Measurements from ENCODE around the gene MRPL45. TPM values are rescaled to one million over a fixed set of nuclear protein-coding genes. Genes with fewer than 3 reads are reported as not detected.
A peak's percentile ranks its signal among the peaks of the same experiment; 100 is the strongest.
"Not testable (repeated sequence)": the region's sequence is repeated elsewhere in the genome, so short reads cannot be mapped to it uniquely, and the experiment has no call there.

MRPL45 gene
- total and polyA plus RNA-seq, 9 of the 15 experiments (the other 6 are each of a cell fraction or from before 2014, with no cell fraction given) = 48.4 to 228 (median 76.8) TPM

DNA sequence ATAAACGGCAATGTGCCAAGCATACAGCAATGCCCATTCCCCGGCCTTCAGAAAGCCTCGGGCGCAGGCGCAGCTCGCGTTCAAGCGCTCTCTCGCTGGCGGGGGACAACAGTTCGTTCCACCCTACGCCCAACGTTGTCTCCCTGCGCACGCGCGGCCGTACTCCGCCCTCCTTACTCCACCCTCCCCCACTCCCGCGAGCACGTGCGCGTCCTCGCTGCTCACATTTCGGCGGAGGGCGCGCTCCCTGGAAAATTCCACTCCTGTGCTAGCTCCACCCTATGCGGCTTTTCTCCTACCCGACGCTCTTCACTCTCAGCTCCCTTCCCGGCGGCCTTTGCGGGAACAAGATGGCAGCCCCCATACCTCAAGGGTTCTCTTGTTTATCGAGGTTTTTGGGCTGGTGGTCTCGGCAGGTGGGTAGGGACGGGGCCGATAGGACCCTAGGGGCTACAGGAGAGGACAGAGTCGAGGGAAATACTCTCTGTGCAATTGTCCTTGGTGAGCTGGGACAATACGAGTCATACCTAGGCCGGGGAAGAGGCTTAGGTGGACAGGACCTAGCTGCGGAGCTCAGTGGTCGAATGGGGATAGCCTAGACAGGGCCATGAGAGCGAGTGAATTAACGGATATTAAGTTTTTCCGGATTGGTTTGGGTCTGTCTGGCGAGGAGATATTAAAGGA, at the start of gene MRPL45 (continued):
- TF ChIP-seq, protein P1, sequence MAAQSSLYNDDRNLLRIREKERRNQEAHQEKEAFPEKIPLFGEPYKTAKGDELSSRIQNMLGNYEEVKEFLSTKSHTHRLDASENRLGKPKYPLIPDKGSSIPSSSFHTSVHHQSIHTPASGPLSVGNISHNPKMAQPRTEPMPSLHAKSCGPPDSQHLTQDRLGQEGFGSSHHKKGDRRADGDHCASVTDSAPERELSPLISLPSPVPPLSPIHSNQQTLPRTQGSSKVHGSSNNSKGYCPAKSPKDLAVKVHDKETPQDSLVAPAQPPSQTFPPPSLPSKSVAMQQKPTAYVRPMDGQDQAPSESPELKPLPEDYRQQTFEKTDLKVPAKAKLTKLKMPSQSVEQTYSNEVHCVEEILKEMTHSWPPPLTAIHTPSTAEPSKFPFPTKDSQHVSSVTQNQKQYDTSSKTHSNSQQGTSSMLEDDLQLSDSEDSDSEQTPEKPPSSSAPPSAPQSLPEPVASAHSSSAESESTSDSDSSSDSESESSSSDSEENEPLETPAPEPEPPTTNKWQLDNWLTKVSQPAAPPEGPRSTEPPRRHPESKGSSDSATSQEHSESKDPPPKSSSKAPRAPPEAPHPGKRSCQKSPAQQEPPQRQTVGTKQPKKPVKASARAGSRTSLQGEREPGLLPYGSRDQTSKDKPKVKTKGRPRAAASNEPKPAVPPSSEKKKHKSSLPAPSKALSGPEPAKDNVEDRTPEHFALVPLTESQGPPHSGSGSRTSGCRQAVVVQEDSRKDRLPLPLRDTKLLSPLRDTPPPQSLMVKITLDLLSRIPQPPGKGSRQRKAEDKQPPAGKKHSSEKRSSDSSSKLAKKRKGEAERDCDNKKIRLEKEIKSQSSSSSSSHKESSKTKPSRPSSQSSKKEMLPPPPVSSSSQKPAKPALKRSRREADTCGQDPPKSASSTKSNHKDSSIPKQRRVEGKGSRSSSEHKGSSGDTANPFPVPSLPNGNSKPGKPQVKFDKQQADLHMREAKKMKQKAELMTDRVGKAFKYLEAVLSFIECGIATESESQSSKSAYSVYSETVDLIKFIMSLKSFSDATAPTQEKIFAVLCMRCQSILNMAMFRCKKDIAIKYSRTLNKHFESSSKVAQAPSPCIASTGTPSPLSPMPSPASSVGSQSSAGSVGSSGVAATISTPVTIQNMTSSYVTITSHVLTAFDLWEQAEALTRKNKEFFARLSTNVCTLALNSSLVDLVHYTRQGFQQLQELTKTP (IDR thresholded peaks at IDR 0.05; ENCODE audit: low read depth in 1 of 2, partially characterized antibody in 2 of 2) = peak; percentile 39 to 88

DNA sequence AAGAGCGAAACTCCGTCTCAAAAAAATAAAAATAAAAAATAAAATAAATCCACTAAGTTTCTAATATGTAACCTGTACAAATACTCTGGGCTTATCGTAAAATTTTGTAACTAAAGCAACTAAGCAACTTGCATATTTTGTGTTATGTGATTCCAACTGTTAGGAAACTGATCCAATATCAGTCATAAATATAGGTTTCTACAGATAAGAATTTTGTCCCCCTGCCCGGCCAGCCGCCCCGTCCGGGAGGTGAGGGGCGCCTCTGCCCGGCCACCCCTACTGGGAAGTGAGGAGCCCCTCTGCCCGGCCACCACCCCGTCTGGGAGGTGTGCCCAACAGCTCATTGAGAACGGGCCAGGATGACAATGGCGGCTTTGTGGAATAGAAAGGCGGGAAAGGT, 43.8 kb upstream of the MRPL45 start:
- H3K9ac ChIP-seq (ENCODE audit: insufficient read depth in 1 of 2, low read depth in 2 of 2, low read length in 2 of 2); DNase-seq (ENCODE audit: extremely low read depth in 1 of 4, low spot score in 3 of 4); ATAC-seq; H4K20me1 ChIP-seq (replicated peaks; ENCODE audit: control insufficient read depth, insufficient read depth, low read length); H3K9me1 ChIP-seq (ENCODE audit: control insufficient read depth, insufficient read depth, low read length); H3K4me3 ChIP-seq; intact Hi-C loops (cut with micrococcal nuclease); POLR2A ChIA-PET; H3K36me3 ChIP-seq (ENCODE audit: control insufficient read depth, insufficient read depth, low read length); H2AFZ ChIP-seq (ENCODE audit: low read depth, low read length); H3K27ac ChIP-seq (ENCODE audit: extremely low read depth, low read depth, low read length); H3K27me3 ChIP-seq (ENCODE audit: control insufficient read depth in 2 of 2, insufficient read depth in 2 of 2, low read length in 2 of 2); in situ Hi-C loops (cut with MboI); H3K4me2 ChIP-seq (ENCODE audit: insufficient read depth, low read length); FAIRE-seq; CTCF ChIA-PET (ENCODE audit: low intra/inter-chr PET ratio); H3K9me3 ChIP-seq (replicated peaks; ENCODE audit: control insufficient read depth, insufficient read depth, low read depth, low read length): not testable (repeated sequence)
- WGBS (ENCODE audit: insufficient coverage, low coverage, missing lambda C conversion rate) = 98% methylated on average over 7 of the region's 14 CpGs
- BruUV-seq (replicated peaks) = TSS peak; percentile 22
- H3K4me1 ChIP-seq (replicated peaks in 1 of 2; ENCODE audit: control insufficient read depth in 2 of 2, insufficient read depth in 2 of 2, low read length in 2 of 2) = peaks cover 0 to 11% of the 10 kb centered on the region in 2 experiments; a peak in 2 of 5 replicates
- peaks cover 34% of the 10 kb centered on the region for H3K79me2 ChIP-seq (ENCODE audit: control insufficient read depth, insufficient read depth, low read length)

Measured in K562 (cell line).